SHP77 treated with DMSO at 0.1 percent for 48 hours (cell line): ENCODE results near the gene CACTIN.
"Not testable (repeated sequence)": the region's sequence is repeated elsewhere in the genome, so short reads cannot be mapped to it uniquely, and the experiment has no call there.

ENCODE experiments used
- DNase-seq: peaks from one replicate; lab custom pipeline; 2025; lab: John Stamatoyannopoulos, UW

CACTIN gene

GRCh38 chr19:3645726-3646125 lies 19.1 kb upstream of the CACTIN start:
- no peak for DNase-seq

- no peak for DNase-seq
Observed at GRCh38 chr19:3645067-3645396, 18.4 kb upstream of the CACTIN start.

- no peak for DNase-seq
Observed at GRCh38 chr19:3644351-3645066, 17.9 kb upstream of the CACTIN start.

GRCh38 chr19:3643674-3644313 lies 17.2 kb upstream of the CACTIN start:
- no peak for DNase-seq

GRCh38 chr19:3642987-3643673 lies 16.5 kb upstream of the CACTIN start:
- no peak for DNase-seq

- no peak for DNase-seq
Observed at GRCh38 chr19:3642296-3642695, 15.7 kb upstream of the CACTIN start.

- no peak for DNase-seq
Observed at GRCh38 chr19:3641515-3642269, 15.1 kb upstream of the CACTIN start.

GRCh38 chr19:3639479-3639878 lies 12.9 kb upstream of the CACTIN start:
- no peak for DNase-seq

GRCh38 chr19:3638208-3639193 lies 11.9 kb upstream of the CACTIN start:
- DNase-seq = no peak

- DNase-seq = no peak
Observed at GRCh38 chr19:3637621-3638020, 11.0 kb upstream of the CACTIN start.

- DNase-seq = no peak
Observed at GRCh38 chr19:3636962-3637361, 10.4 kb upstream of the CACTIN start.

GRCh38 chr19:3636506-3636905 lies 9.9 kb upstream of the CACTIN start:
- DNase-seq = no peak

GRCh38 chr19:3634496-3635045 lies 8.0 kb upstream of the CACTIN start:
- no peak for DNase-seq

GRCh38 chr19:3633559-3633988 lies 7.0 kb upstream of the CACTIN start:
- DNase-seq = no peak

- no peak for DNase-seq
Observed at GRCh38 chr19:3632739-3633558, 6.4 kb upstream of the CACTIN start.

- DNase-seq = no peak
Observed at GRCh38 chr19:3632098-3632497, 5.5 kb upstream of the CACTIN start.

- no peak for DNase-seq
Observed at GRCh38 chr19:3631053-3631861, 4.7 kb upstream of the CACTIN start.

GRCh38 chr19:3628766-3629165 lies 2.2 kb upstream of the CACTIN start:
- not testable (repeated sequence) for DNase-seq

GRCh38 chr19:3627351-3627723 lies 747 bp upstream of the CACTIN start:
- no peak for DNase-seq
